Fibroblast of skin of back (primary cell): Measurements from ENCODE around the gene UGGT1.

Experiments
- DNase-seq: peaks from one replicate; pipeline ENCODE4 v3.0.0-alpha.2; 2013

Gene UGGT1

GRCh38 chr2:128108166-128108565, 17.2 kb downstream of the UGGT1 start:
- no peak for DNase-seq

DNA sequence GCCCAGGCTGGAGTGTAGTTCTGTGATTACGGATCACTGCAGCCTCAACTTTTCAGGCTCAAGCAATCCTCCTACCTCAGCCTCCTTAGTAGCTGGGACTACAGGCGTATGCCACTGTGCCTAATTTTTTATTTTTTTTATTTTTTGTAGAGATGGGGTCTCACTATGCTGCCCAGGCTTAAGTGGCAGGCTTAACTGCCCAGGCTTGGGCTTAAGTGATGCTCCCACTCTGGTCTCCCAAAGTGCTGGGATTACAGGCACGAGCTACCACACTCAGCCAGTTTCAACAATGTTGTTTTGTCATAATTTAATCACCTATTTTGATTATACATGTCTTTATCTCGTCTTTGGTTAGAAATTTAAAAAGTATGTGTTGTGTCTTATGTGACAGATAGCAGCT, 18.2 kb downstream of the UGGT1 start:
- no peak for DNase-seq

- DNase-seq, result no peak
Measured at GRCh38 chr2:128115921-128116623, 25.1 kb downstream of the UGGT1 start.

- DNase-seq, result no peak
Measured at GRCh38 chr2:128134573-128134972, 43.6 kb downstream of the UGGT1 start.

GRCh38 chr2:128137094-128137616, 46.2 kb downstream of the UGGT1 start:
- no peak for DNase-seq

- no peak for DNase-seq
Measured at GRCh38 chr2:128139624-128140023, 48.6 kb downstream of the UGGT1 start.

DNA sequence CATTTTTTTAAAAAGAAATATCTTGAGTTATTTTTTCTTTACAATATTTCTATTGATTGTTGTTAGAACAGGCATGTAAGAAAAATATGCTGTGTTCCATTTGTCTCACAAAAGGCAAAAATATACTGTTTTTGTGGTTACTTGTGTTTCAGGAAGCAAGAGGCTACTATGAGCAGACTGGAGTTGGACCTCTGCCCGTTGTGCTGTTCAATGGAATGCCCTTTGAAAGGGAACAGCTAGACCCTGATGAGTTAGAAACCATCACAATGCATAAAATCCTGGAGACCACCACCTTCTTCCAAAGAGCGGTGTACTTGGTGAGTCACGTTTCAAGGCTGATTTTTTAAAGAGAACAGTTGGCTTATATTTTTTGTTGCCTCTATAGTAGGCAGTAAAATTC, 54.7 kb downstream of the UGGT1 start:
- peak; percentile 4 for DNase-seq

GRCh38 chr2:128153786-128154185, 62.8 kb downstream of the UGGT1 start:
- no peak for DNase-seq

- DNase-seq, result no peak
Measured at GRCh38 chr2:128154225-128154624, 63.2 kb downstream of the UGGT1 start.

DNA sequence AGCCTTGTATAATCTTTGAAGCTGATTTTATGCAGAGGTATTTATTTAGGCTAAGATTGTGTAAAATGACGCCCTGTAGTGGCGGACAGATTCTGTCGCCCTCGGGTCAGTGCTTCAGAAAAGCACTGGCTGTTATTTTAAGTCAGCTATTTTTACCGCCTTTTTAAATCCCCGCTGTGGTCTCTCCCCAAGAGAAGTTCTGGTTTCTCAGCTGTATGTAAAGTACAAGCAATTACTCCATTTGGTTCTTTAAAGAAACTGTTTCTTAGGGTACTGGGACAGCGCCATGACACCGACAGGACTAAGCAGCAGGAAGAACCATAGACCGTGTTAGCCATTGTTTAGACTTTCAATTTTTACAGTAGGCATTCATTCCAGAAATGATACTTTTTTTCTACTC, 65.0 kb downstream of the UGGT1 start:
- no peak for DNase-seq

DNA sequence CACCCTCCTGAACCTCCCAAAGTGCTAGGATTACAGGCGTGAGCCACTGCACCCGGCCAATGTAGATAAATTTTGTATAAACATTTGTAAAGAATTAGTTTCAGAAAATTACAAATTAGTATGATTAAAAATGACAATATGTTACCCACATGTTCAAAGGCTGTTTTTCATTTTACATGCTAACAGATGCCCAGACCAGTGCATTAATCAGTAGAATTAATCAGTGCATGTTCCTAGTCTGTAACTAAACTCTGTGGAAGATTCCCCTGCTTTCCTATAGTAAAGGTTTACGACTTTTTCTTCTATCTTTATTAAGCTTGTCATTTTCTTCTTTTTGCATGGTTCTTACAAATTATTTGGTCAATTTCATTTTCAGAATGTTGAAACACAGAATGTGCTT, 65.8 kb downstream of the UGGT1 start:
- no peak for DNase-seq

GRCh38 chr2:128157644-128158043, 66.6 kb downstream of the UGGT1 start:
- no peak for DNase-seq

- no peak for DNase-seq
Measured at GRCh38 chr2:128158176-128158575, 67.2 kb downstream of the UGGT1 start.

DNA sequence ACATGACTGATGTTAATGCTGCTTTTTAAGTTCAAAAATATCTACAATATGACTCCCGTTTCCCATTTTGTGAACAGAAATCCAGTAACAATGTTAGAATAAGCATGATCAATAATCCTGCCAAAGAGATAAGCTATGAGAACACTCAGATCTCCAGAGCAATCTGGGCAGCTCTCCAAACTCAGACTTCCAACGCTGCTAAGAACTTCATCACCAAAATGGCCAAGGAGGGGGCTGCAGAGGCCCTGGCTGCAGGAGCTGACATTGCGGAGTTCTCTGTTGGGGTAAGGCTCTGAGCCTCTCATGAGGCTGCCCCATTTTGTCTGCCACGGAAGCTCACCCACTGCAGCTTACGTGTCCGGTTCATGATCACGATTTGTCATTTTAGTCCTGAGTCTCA, 68.4 kb downstream of the UGGT1 start:
- no peak for DNase-seq

DNA sequence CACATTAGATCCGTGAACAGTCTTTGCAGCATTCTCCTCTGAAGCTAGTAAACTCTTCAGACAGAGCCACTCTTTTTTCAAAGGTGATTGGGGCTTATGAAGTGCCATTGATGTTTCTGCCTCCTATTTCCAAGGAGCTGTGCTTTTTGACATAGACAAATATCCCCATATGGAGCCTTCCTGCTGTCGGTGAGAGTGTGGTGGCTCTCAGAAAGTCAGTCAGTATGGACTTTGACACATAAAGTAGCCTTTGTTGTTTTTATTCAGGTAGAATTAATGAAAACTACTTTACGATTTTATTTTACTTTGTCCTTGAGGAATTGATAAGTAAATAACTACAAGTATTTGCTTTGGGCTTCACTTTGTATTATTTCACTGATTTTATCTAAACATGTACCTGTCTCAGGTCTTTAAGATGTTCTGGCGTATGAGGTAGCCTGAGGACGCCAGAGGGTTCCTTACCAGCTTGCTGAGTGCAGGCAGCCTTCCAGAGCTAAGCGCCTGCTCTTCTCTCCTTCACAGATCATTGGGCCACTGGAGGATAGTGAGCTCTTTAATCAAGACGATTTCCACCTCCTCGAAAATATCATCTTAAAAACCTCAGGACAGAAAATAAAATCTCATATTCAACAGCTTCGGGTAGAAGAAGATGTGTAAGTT, 69.7 kb downstream of the UGGT1 start:
- DNase-seq, result no peak

DNA sequence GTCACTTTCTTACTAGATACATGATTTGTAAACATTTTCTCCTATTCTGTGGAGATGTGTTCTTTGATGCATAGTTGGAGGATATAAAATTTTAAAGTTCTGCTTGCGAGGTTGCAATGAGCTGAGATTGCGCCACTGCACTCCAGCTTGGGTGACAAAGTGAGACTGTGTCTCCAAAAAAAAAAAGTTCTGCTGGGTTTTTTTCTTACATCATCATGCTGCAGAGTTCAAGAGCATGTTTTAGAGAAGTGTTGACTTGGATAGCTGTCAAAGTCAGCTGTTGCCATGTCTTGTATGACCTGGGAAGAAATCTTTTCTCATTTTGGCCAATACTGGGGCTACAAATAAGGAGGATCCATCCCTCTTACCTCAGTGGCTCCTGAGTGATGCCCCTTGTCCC, 71.3 kb downstream of the UGGT1 start:
- no peak for DNase-seq

DNA sequence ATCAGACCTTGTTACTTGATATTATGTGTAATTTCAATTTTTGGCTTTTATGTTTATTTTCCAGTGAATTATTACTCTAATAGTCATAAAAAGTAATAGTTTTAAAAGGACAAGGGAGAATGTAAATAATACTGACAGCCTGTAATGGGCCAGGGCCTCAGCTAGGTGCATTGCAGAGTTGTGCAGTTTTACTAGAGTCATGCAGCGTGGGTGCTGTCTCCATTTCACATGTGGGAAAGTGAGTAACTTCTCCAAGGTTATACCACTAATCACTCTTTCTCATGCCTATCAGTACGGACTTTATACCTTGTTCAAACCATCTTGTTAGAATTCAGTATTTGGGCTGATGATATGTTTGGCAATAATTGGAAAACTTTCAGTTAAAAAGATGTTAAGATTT, 73.3 kb downstream of the UGGT1 start:
- DNase-seq, result no peak

- DNase-seq, result no peak
Measured at GRCh38 chr2:128166746-128167353, 75.8 kb downstream of the UGGT1 start.

DNA sequence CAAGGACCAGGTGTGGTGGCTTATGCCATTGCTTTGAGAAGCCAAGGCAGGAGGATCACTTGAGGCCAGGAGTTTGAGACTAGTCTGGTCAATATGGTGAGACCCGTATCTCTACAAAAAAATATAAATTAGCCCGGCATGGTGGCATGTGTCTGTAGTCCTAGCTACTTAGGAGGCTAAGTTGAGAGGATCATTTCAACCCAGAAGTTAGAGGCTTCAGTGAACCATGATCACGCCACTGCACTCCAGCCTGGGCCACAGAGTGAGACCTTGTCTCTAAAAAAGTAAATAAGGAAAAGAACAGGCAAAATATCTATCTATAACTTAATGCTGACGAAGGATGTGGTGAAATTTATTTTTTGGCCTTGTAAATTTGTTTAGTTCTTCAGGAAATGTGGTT, 78.1 kb downstream of the UGGT1 start:
- DNase-seq, result no peak

DNA sequence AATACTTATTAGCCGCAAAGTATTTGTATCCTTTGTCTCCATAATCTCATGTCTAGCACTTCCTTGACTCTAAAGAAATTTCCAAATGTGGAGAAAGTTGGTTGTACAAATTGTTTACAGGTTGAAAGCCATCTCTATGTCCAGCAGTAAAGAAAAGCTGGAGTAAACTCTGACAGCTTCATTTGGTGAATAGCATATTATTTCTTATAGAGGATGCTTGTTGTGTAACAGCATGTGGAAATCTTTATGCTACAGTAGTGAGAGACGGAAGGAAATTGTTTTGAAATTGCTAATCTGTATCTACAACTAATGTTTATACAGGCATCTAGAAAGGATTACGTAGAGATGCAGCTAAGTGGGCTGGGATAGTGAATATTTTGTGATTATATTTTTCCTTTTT, 78.5 kb downstream of the UGGT1 start:
- DNase-seq, result peak; percentile 10

GRCh38 chr2:128169933-128170709, 79.1 kb downstream of the UGGT1 start:
- DNase-seq, result no peak

- no peak for DNase-seq
Measured at GRCh38 chr2:128170776-128171175, 79.8 kb downstream of the UGGT1 start.

- peak; percentile 7 for DNase-seq
Measured at GRCh38 chr2:128172191-128172590, 81.2 kb downstream of the UGGT1 start.
